ENCODE measurements around the gene CA11. TPM values are rescaled to one million over a fixed set of nuclear protein-coding genes. Genes with fewer than 3 reads are reported as not detected.

CA11 gene
- polyA plus RNA-seq, 1 experiment: 3.0 TPM

DNA sequence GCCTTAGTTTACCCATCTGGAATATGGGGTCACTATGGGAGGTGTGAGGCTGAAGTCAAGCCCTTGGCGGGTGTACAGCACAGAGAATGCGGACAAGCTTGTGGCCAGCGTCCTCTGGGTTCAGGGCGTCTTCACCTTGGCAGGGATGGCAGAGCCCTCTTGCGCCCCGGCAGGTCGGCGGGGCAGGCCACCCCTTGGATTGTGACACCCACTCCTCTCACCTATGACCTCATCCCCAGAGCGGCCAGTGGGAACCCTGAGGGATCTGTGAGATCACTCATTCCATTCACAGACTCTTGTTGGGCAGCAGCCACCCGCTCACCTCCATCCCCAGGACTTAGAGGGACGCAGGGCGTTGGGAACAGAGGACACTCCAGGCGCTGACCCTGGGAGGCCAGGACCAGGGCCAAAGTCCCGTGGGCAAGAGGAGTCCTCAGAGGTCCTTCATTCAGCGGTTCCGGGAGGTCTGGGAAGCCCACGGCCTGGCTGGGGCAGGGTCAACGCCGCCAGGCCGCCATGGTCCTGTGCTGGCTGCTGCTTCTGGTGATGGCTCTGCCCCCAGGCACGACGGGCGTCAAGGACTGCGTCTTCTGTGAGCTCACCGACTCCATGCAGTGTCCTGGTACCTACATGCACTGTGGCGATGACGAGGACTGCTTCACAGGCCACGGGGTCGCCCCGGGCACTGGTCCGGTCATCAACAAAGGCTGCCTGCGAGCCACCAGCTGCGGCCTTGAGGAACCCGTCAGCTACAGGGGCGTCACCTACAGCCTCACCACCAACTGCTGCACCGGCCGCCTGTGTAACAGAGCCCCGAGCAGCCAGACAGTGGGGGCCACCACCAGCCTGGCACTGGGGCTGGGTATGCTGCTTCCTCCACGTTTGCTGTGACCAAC lies 39.3 kb downstream of the CA11 start, which contains the start of gene SPACA4:
Gene SPACA4, plus strand, starts transcription at position 280 of the 896 bp plus-strand sequence. Its CDS starts 237 bp downstream, at position 517.
- Histone ChIP-seq H3K4me3 (ENCODE audit: low read depth, low read length) (no peak within 1 kb of the TSS), H3K27me3 (ENCODE audit: control insufficient read depth, insufficient read depth, low read length) (no peaks in the 10 kb centered on the region), H3K36me3 (ENCODE audit: control insufficient read depth, insufficient read depth, low read length) (no peaks in the 10 kb centered on the region)
- ChIA-PET POLR2A (no interaction called here), CTCF (interaction anchor here (0.6 to 4.4 kb wide), 4 partner anchors 12 to 211 kb away, joined by 3 to 32 read pairs (median 6); no protein-coding TSS in a partner anchor)
- TF ChIP-seq, protein P1, sequence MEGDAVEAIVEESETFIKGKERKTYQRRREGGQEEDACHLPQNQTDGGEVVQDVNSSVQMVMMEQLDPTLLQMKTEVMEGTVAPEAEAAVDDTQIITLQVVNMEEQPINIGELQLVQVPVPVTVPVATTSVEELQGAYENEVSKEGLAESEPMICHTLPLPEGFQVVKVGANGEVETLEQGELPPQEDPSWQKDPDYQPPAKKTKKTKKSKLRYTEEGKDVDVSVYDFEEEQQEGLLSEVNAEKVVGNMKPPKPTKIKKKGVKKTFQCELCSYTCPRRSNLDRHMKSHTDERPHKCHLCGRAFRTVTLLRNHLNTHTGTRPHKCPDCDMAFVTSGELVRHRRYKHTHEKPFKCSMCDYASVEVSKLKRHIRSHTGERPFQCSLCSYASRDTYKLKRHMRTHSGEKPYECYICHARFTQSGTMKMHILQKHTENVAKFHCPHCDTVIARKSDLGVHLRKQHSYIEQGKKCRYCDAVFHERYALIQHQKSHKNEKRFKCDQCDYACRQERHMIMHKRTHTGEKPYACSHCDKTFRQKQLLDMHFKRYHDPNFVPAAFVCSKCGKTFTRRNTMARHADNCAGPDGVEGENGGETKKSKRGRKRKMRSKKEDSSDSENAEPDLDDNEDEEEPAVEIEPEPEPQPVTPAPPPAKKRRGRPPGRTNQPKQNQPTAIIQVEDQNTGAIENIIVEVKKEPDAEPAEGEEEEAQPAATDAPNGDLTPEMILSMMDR (IDR thresholded peaks at IDR 0.05; ENCODE audit: insufficient read depth, low read depth, low read length): no peak
- no peak for DNase-seq (ENCODE audit: low read depth)

DNA sequence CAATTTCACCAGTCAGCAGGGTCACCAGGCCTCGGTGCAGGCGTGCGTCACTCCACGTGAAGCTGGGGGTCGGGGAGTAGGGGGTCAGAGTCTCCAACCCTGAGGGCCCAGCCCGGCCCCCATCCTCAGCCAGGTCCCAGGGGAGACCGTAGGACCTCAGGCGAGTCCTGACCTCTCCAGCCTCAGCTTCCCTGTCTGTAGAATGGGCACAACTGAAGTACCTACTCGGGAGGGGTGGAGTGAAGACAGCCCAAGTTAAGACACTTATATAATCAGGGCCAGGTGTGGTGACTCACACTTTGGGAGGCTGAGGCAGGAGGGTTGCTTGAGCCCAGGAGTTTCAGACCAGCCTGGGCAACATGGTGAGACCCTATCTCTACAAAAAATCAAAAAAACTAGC lies 42.1 kb downstream of the CA11 start:
- DNase-seq (ENCODE audit: low read depth): no peak
- TF ChIP-seq, protein P1 (IDR thresholded peaks at IDR 0.05; ENCODE audit: insufficient read depth, low read depth, low read length): no peak
- Histone ChIP-seq H3K36me3 (ENCODE audit: control insufficient read depth, insufficient read depth, low read length) (no peaks in the 10 kb centered on the region), H3K4me3 (ENCODE audit: low read depth, low read length) (no peak overlapping the region), H3K27me3 (ENCODE audit: control insufficient read depth, insufficient read depth, low read length) (no peaks in the 10 kb centered on the region)
- CTCF ChIA-PET: interaction anchor here (2.4 kb wide), 1 partner anchor 15 kb away, joined by 14 read pairs; no protein-coding TSS in a partner anchor
- POLR2A ChIA-PET: no interaction called here

DNA sequence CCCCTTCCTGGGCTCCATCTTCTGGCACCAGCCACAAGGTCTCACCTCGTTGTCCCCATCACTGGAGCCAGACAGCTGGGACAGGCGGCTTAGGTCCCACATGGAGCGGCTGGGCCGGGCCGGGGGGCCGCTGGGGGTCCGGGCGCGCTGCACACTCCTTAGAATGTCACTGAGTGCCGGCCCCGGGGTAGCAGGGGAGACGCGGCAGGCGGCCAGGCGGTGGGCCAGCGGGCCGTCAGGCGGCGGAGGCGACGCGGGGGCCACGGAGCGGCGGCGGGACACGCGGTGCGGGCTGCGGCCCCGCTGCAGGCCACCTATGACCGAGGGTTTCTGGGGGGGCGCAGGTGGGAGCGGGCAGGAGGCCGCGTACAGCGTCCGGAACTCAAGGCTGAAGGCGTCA lies 42.5 kb downstream of the CA11 start:
- ChIA-PET POLR2A (no interaction called here), CTCF (interaction anchor here (2.4 kb wide), 1 partner anchor 14 kb away, joined by 14 read pairs; no protein-coding TSS in a partner anchor)
- Histone ChIP-seq H3K4me3 (ENCODE audit: low read depth, low read length) (no peak overlapping the region), H3K27me3 (ENCODE audit: control insufficient read depth, insufficient read depth, low read length) (no peaks in the 10 kb centered on the region), H3K36me3 (ENCODE audit: control insufficient read depth, insufficient read depth, low read length) (no peaks in the 10 kb centered on the region)
- TF ChIP-seq, protein P1 (IDR thresholded peaks at IDR 0.05; ENCODE audit: insufficient read depth, low read depth, low read length): no peak
- no peak for DNase-seq (ENCODE audit: low read depth)

- TF ChIP-seq, protein P1 (IDR thresholded peaks at IDR 0.05; ENCODE audit: insufficient read depth, low read depth, low read length): no peak
- CTCF ChIA-PET: interaction anchor here (1.2 kb wide), 1 partner anchor 114 kb away, joined by 3 read pairs; no protein-coding TSS in a partner anchor
- H3K36me3 ChIP-seq (ENCODE audit: control insufficient read depth, insufficient read depth, low read length): no peaks in the 10 kb centered on the region
- POLR2A ChIA-PET: no interaction called here
- no peaks in the 10 kb centered on the region for H3K27me3 ChIP-seq (ENCODE audit: control insufficient read depth, insufficient read depth, low read length)
- no peak overlapping the region for H3K4me3 ChIP-seq (ENCODE audit: low read depth, low read length)
- no peak for DNase-seq (ENCODE audit: low read depth)
Measured at GRCh38 chr19:48603001-48603400, 43.0 kb downstream of the CA11 start.

DNA sequence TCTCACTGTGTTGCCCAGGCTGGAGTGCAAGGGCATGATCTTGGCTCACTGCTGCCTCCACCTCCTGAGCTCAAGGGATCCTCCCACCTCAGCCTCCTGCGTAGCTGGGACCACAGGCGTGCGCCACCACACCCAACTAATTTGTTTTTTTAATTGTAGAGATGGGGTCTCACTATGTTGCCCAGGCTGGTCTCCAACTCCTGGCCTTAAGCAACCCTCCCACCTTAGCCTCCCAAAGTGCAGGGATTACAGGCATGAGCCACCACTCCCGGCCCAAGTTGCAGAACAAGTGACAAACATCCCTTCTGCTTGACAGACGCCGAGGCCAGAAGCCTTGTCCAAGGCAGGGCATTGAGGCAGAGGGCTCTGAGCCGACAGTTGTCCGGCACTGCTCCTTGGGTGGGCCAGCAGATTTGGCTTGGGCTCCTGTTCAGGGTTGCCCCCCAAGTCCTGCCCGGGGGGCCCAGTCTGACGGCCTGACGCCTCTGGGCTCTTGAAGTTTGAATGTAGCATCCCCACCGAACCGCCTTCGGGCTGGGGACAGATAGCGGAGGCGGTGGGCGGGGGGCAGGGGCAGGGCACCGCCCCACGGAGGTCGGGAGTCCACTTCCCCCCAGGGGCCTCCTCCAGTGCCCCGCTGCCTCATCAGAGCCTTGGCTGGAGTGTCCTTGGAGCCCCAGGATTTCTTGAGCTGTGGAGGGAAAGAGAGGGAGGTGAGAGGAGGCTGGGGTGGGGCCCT lies 45.1 kb downstream of the CA11 start:
- POLR2A ChIA-PET: no interaction called here
- H3K27me3 ChIP-seq (ENCODE audit: control insufficient read depth, insufficient read depth, low read length): no peaks in the 10 kb centered on the region
- H3K36me3 ChIP-seq (ENCODE audit: control insufficient read depth, insufficient read depth, low read length): no peaks in the 10 kb centered on the region
- H3K4me3 ChIP-seq (ENCODE audit: low read depth, low read length): no peak overlapping the region
- CTCF ChIA-PET: interaction anchor here (0.7 to 1.5 kb wide), 2 partner anchors 12 to 94 kb away, joined by 3 to 5 read pairs; no protein-coding TSS in a partner anchor
- no peak for DNase-seq (ENCODE audit: low read depth)
- TF ChIP-seq, protein P1 (IDR thresholded peaks at IDR 0.05; ENCODE audit: insufficient read depth, low read depth, low read length): no peak
